Measurements from ENCODE around the gene BAHCC1.
A peak's percentile ranks its signal among the peaks of the same experiment; 100 is the strongest.

BAHCC1 gene

GRCh38 chr17:81489012-81489997 lies 94.0 kb downstream of the BAHCC1 start:
- DNase-seq = peak in 15 of 42 donors; percentile 19 to 76 (median 52)
- intact Hi-C loops (cut with DNase I) = loop anchor here (5.0 kb wide), 1 partner anchor 237 kb away; no protein-coding TSS in a partner anchor

DNA sequence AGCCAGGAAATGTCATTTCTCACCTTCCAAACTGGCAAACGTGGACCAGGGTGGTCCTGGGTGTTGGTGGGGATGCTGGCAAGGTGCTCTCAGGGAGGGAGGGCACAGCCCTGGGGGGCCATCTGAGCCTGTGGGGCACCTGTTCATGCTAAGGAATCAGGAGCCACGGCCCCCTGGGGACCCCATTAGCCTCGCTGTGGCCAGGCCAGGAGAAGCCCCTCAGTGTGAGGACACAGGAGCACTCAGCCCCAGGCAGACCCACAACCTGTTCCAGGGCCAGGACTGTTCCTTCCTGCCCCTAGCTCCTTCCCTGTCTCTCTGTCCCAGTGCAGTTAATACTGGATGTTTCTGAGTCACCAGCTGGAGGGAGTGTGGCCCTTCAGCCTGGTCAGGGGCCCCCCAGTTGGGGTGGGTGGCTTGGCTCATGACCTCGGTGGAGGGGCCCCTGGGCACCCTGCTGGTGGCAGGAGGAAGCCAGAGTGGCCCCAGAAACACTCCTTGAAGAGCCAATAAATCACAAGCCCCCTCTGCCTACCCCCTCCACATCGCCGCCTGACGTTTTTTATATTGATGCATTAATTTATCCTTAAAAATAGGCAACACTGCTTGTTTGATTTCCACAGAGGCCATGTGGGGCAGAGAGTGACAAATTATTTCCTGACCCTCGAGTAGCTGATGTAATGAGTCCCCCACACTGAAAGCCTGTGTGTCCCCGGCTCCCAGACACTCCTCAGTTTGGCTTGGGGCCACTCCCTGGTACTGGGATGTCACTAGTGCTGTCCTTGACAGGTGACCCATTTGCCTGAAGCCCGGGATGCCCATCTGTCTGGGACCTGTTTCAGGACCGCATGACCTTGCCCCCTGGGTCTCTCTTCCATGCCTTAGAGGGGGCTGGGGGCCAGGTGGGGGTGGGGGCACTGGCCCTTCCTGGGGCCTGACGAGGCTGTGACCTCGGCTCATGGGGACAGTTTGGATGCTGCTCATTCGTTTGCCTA lies 95.0 kb downstream of the BAHCC1 start:
- no peak for DNase-seq
- intact Hi-C loops (cut with DNase I) = loop anchor here (5.0 kb wide), 1 partner anchor 238 kb away; no protein-coding TSS in a partner anchor

GRCh38 chr17:81491181-81491581 lies 95.9 kb downstream of the BAHCC1 start:
- intact Hi-C loops (cut with DNase I) = no loop called here
- no peak for DNase-seq

- intact Hi-C loops (cut with DNase I) = no loop called here
- no peak for DNase-seq
Observed at GRCh38 chr17:81491761-81492160, 96.5 kb downstream of the BAHCC1 start.

- no peak for DNase-seq
- intact Hi-C loops (cut with DNase I) = no loop called here
Observed at GRCh38 chr17:81492202-81492601, 96.9 kb downstream of the BAHCC1 start.

- intact Hi-C loops (cut with DNase I) = no loop called here
- DNase-seq = no peak
Observed at GRCh38 chr17:81492706-81493105, 97.4 kb downstream of the BAHCC1 start.

GRCh38 chr17:81493198-81494038 lies 98.2 kb downstream of the BAHCC1 start:
- no peak for DNase-seq
- intact Hi-C loops (cut with DNase I) = no loop called here

DNA sequence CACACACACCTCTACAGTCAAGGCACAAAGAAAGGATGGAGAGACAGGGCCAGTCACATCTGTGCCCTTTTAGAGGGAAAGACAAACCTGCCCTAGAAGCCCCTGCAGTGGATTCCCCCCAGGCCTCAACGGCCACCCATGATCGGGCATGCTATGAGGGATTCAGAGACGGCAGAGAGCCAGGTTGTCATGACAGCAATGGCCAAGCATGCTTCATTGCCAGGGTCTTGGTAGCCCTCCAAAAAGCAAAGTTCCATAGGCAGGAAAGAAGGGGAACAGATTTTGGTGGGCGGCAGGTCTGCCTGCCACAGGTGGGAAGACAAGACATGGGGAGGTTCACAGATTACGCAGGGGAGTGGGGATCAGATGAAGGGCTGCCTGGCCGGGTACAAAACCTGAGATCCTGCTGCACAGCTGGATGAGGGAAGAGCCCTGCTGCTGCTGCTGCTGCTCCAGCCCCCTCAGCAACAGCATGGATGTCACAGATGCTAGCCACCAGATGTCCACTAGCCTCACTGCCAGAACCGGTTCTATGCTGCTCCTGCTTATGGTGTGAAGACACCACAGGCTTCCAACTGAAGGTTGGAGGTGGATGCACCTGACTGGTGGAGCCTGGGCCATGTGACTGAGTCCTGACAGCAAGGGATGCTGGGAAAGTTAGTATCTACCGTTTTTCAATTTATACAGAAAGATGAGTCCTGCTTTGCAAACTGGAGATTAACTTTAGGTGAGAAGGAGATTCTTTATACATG lies 99.5 kb downstream of the BAHCC1 start:
- intact Hi-C loops (cut with DNase I) = no loop called here
- peak in 39 of 42 donors; percentile 58 to 91 (median 78) for DNase-seq

DNA sequence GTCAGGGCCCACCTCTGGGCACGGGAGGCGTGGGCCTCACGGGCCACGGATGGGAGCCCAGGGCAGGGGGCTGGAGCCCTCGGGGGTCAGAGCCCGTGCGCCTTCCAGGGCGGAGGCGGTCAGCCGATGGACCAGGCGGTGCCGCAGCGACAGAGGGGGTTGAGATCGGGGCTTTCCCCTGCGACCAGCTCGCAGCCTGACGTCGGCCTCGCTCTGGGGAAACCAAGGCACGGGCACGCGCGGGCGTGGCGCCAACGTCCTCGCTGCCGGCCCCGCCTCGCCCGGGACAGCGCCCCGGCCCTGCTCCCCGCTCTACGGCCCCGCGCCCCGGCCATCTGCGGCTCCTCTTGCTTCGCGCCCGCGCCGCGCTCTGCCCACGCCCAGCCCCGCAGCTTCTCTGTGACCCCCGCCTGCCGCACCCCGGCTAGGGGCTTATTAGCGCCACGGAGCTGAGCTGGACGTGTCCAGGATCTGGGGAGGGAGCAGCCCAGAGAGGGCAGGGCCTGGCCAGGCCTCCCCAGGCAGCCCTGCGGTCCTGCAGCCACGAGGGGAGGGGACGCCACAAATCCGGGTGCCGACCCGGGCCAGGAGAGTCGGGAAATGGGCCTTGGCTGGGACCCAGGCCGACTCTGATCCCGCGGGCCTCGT lies 103.8 kb downstream of the BAHCC1 start:
- intact Hi-C loops (cut with DNase I) = no loop called here
- no peak for DNase-seq

DNA sequence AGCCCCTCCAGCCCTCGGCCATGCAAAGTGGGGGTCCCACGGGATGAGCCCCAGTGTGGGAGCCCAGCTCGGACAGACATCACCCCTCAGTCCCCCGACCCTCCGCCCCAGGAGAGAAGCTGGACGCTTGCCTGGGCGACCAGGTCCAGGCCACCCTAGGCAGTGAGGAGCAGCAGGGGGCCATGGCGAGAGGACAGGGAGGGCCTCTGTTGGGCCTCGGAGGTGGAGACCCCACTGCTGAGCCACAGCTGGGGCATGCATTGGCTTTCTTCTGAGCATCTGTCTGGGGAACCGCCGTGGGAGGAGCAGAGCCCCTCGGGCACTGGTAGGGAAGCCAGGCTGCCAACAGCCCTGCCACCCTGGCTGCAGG lies 104.3 kb downstream of the BAHCC1 start:
- no peak for DNase-seq
- intact Hi-C loops (cut with DNase I) = no loop called here

GRCh38 chr17:81500047-81500446 lies 104.8 kb downstream of the BAHCC1 start:
- DNase-seq = no peak
- intact Hi-C loops (cut with DNase I) = no loop called here

- intact Hi-C loops (cut with DNase I) = no loop called here
- no peak for DNase-seq
Observed at GRCh38 chr17:81502471-81503017, 107.3 kb downstream of the BAHCC1 start.

- no peak for DNase-seq
- intact Hi-C loops (cut with DNase I) = no loop called here
Observed at GRCh38 chr17:81503619-81504018, 108.4 kb downstream of the BAHCC1 start.

DNA sequence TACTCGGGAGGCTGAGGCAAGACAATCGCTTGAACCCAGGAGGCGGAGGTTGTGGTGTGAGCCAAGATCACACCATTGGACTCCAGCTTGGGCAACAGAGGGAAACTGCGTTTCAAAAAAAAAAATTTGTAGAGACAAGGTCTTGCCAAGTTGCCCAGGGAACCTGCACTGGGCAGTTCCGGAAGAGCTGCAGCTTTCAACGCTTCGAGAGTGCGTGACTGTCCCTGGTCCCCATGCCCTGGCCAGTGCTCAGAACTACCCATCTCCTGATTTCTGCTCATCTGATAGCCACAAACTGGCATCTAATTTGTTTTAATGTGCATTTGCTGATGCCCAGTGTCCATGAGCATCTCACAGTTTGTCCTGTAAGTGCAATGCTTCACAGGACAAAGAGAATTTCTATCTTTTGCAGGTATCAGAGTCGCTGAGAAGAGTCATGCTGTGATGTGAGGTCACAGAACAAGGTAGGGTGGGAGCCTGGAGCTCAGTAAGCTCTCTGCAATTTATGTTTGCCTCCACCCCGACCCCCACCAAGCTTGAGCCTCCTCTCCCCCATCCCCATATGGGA lies 113.5 kb downstream of the BAHCC1 start:
- intact Hi-C loops (cut with DNase I) = no loop called here
- DNase-seq = no peak

DNA sequence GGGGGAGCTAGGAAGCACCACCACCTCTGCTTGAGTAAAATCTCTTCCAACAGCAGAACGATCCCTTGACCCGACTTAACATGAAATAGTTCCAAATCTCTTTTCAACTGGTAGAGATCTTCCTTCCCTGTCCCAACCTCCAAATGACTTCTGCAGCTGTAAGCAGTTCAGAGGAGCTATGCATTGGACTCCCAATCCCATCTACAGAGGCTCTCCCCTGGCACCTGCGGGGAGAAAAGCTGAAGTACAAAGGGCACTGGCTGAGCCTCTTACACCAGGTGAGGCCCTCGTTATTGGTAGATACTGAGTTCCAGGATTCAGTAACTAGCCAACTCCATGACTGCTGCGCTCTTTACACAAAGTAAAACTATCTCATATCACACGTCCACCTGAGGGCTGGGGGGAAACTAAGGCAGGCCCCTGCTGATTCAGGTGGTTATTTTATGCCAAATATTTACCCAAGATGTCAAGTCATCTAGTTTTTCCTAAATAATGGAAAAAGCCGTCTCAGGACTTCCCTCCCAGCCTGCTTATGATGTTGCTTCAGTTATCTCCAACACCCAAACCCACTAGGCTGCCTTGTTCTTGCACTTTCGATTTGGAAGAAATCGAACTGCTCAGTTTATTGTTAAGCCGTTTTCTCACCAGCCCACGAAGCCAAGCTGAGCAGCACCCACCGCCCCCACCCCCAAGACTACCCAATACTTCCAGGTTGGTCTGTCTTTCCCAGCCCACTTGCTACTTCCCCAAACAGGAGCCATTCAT lies 114.1 kb downstream of the BAHCC1 start:
- DNase-seq = peak in 3 of 42 donors; percentile 18 to 43 (median 33)
- intact Hi-C loops (cut with DNase I) = no loop called here

Data from head of caudate nucleus (tissue), 42 donors.